A549 (cell line): Measurements from ENCODE around the gene PLEKHH1. TPM values are rescaled to one million over a fixed set of nuclear protein-coding genes. Genes with fewer than 3 reads are reported as not detected.

Experiments used
- ATAC-seq, 2 experiments: fragments of 200-7000 bp in 1 of 2; fragments of >200 bp in 1 of 2; cut with Nextera tagmentation in 1 of 2; cut with Tn5 transposase in 1 of 2; 3 replicates each; pipeline versions ENCODE4 v1.8.0 to v1.9.1; 2018 to 2020; ENCODE audit warnings: mild to moderate bottlenecking in 1 of 2, moderate library complexity in 1 of 2
- CTCF ChIA-PET: fragments of 300-600 bp; sonication (Branson Sonifier 250); formaldehyde crosslinking; extraction: SDS; loops from one replicate; lab custom pipeline; 2021; ENCODE audit warnings: antibody characterized with exemption, inconsistent platforms; lab: Yijun Ruan, JAX
- POLR2A ChIA-PET: fragments of 350-600 bp; formaldehyde crosslinking; extraction: SDS; loops from one replicate; lab custom pipeline; 2021; ENCODE audit warnings: antibody characterized with exemption, inconsistent platforms; lab: Yijun Ruan, JAX
- DNase-seq, 2 experiments: peaks; one replicate each; pipeline versions ENCODE4 v3.0.0 to v3.0.0-alpha.2; 2011 to 2016; ENCODE audit warnings: low read depth in 1 of 2, low spot score in 1 of 2
- FAIRE-seq: peaks from 2 replicates; lab custom pipeline; 2011; peaks lifted over from hg19 to GRCh38; lab: Jason Lieb, UNC
- H3K27ac ChIP-seq, 2 experiments: fragments of >200 bp; sonication (Bioruptor Twin); formaldehyde crosslinking; 3 replicates each; pipeline ENCODE4 v1.5.1; 2016 to 2017
- H3K4me1 ChIP-seq: fragments of >200 bp; sonication (Bioruptor Twin); formaldehyde crosslinking; 3 replicates; pipeline ENCODE4 v1.6.1; 2016
- H3K4me2 ChIP-seq: fragments of >200 bp; sonication (Bioruptor Twin); formaldehyde crosslinking; 3 replicates; pipeline ENCODE4 v1.6.1; 2016
- H3K4me3 ChIP-seq: fragments of >200 bp; sonication (Bioruptor Twin); formaldehyde crosslinking; 3 replicates; pipeline ENCODE4 v1.5.1; 2016
- H3K9me3 ChIP-seq: fragments of >200 bp; sonication (Bioruptor Twin); formaldehyde crosslinking; 3 replicates; pipeline ENCODE4 v1.6.1; 2016
- BHLHE40 ChIP-seq: IDR thresholded peaks from 2 replicates; pipeline ENCODE4 v1.6.1; 2012; ENCODE audit warnings: low read depth, low read length, inconsistent platforms
- EHF ChIP-seq: fragments of 250-450 bp; sonication (Bioruptor Pico); IDR thresholded peaks from 2 replicates; pipeline ENCODE4 v1.5.0; 2020; ENCODE audit warnings: mild to moderate bottlenecking
- FOSL2 ChIP-seq, 2 experiments: fragments of 450-650 bp in 1 of 2; fragments of >200 bp in 1 of 2; sonication (Bioruptor Twin) in 1 of 2; formaldehyde crosslinking; IDR thresholded peaks; 2 replicates each; pipeline versions ENCODE4 v1.5.0 to v1.6.1; 2016 to 2020; ENCODE audit warnings: mild to moderate bottlenecking in 1 of 2, moderate library complexity in 1 of 2
- GATA3 ChIP-seq: IDR thresholded peaks from 2 replicates; pipeline ENCODE4 v1.6.1; 2012; ENCODE audit warnings: borderline replicate concordance
- HOXA7 ChIP-seq: fragments of 250-450 bp; sonication (Bioruptor Pico); IDR thresholded peaks from 2 replicates; pipeline ENCODE4 v1.5.0; 2020; ENCODE audit warnings: mild to moderate bottlenecking, moderate library complexity
- RAD21 ChIP-seq, 2 experiments: fragments of >200 bp in 1 of 2; sonication (Bioruptor Twin) in 1 of 2; formaldehyde crosslinking in 1 of 2; IDR thresholded peaks in 1 of 2; conservative IDR thresholded peaks in 1 of 2; 2 replicates in 1 of 2; 3 replicates in 1 of 2; pipeline ENCODE4 v1.6.1; 2012 to 2018; ENCODE audit warnings: inconsistent platforms in 1 of 2
- RARB ChIP-seq: fragments of 250-450 bp; sonication (Bioruptor Pico); IDR thresholded peaks from 2 replicates; pipeline ENCODE4 v1.8.0; 2021; ENCODE audit warnings: mild to moderate bottlenecking, moderate library complexity
- RCOR1 ChIP-seq: fragments of 150-350 bp; IDR thresholded peaks from 2 replicates; pipeline ENCODE4 v1.6.1; 2014; ENCODE audit warnings: antibody characterized with exemption, low read length, low read depth
- TFCP2L1 ChIP-seq: fragments of 250-450 bp; sonication (Bioruptor Pico); IDR thresholded peaks from 2 replicates; pipeline ENCODE4 v1.5.0; 2021; ENCODE audit warnings: mild to moderate bottlenecking
- ZFP36 ChIP-seq: fragments of 450-650 bp; IDR thresholded peaks from 2 replicates; pipeline ENCODE4 v1.6.1; 2014; ENCODE audit warnings: borderline replicate concordance; ENCODE audit not compliant: partially characterized antibody
- WGBS: methylation state at CpG from one replicate; pipeline ENCODE4 v1.1.6; 2017; ENCODE audit errors: missing lambda C conversion rate; 5-methylcytosine and 5-hydroxymethylcytosine counted together
- polyA plus RNA-seq, 4 experiments: library from polyadenylated mRNA; depleted of rRNA in 3 of 4; stranded (reverse); fragments of >200 nt; fragmentation: RNase III in 1 of 4; extraction: RNeasy Plus Mini Kit Qiagen cat#74134 plus additional on column Dnase treatment in 1 of 4; gene quantifications; 2 replicates in 3 of 4; 3 replicates in 1 of 4; pipeline ENCODE4 v1.2.3, GENCODE V29; 2011 to 2017
- TF ChIP-seq, protein P1 (sequence below): IDR thresholded peaks from 2 replicates; pipeline ENCODE4 v1.6.1; 2012
- TF ChIP-seq, protein P2 (sequence below): fragments of >200 bp; sonication (Bioruptor Twin); formaldehyde crosslinking; IDR thresholded peaks from 3 replicates; pipeline ENCODE4 v1.5.1; 2016
- TF ChIP-seq, protein P3 (sequence below): fragments of 250-450 bp; sonication (Bioruptor Pico); IDR thresholded peaks from 2 replicates; pipeline ENCODE4 v1.5.0; 2020; ENCODE audit warnings: low read depth, mild to moderate bottlenecking, moderate library complexity
- TF ChIP-seq, protein P4 (sequence below): IDR thresholded peaks from 2 replicates; pipeline ENCODE4 v1.6.1; 2012
- TF ChIP-seq, protein P5 (sequence below): fragments of 200-600 bp; sonication (generic); IDR thresholded peaks from 2 replicates; pipeline ENCODE4 v1.6.1; 2016; ENCODE audit warnings: antibody characterized with exemption, mild to moderate bottlenecking, moderate library complexity
- TF ChIP-seq, protein P6 (sequence below): fragments of 150-350 bp; IDR thresholded peaks from 2 replicates; pipeline ENCODE4 v1.6.1; 2014; ENCODE audit warnings: low read depth, mild to moderate bottlenecking, low read length

Gene PLEKHH1
- polyA plus RNA-seq, 2 of the 4 experiments (the other 2 are of a cell fraction) = 3.5 to 5.1 TPM

DNA sequence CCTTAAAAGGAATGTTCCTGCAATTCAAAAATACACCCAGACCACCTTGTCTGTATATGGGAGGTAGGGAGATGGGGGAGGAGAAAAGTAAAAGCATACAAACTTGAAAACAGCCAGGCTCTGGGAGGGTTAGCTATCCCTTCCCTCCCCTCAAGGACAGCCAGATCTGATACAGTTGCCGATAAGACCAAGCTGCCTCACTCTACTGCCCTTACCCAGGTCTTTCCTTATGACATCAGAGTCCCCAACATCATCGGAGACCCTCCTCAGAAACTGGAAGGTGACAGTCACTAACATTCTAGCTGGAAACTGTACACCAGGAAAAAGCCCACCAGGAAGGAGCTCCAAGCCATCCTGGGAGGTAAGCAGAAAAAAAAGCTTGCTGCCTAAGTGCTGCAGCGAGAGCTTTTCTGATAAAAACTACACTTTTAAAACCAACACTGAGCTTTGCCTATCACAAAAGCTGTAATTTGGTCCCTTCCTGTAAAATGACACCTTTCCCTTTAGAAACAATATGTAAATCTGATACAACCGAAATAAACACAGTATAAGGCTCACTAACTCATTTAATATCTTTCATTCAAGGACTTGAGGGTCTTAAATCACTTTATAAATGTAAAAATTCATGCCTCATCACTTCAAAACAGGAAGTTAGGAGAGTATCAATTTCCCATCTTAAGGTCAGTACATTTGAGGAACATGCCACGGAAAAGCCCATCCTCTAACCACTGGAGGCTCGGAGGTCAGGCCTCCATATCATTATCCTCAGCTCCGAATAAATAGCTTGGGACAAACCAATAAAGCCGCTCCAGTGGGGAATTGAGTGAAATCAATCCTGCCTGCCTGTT, 20.4 kb upstream of the PLEKHH1 start:
- TF ChIP-seq ZFP36 (no peak), TFCP2L1 (CRISPR knock-in tag) (no peak), FOSL2 (IDR thresholded peaks at IDR 0.05) (no peak), FOSL2 (CRISPR knock-in tag; IDR thresholded peaks at IDR 0.05) (no peak)
- TF ChIP-seq, protein P1, sequence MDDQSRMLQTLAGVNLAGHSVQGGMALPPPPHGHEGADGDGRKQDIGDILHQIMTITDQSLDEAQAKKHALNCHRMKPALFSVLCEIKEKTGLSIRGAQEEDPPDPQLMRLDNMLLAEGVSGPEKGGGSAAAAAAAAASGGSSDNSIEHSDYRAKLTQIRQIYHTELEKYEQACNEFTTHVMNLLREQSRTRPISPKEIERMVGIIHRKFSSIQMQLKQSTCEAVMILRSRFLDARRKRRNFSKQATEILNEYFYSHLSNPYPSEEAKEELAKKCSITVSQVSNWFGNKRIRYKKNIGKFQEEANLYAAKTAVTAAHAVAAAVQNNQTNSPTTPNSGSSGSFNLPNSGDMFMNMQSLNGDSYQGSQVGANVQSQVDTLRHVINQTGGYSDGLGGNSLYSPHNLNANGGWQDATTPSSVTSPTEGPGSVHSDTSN = no peak
- TF ChIP-seq, protein P2, sequence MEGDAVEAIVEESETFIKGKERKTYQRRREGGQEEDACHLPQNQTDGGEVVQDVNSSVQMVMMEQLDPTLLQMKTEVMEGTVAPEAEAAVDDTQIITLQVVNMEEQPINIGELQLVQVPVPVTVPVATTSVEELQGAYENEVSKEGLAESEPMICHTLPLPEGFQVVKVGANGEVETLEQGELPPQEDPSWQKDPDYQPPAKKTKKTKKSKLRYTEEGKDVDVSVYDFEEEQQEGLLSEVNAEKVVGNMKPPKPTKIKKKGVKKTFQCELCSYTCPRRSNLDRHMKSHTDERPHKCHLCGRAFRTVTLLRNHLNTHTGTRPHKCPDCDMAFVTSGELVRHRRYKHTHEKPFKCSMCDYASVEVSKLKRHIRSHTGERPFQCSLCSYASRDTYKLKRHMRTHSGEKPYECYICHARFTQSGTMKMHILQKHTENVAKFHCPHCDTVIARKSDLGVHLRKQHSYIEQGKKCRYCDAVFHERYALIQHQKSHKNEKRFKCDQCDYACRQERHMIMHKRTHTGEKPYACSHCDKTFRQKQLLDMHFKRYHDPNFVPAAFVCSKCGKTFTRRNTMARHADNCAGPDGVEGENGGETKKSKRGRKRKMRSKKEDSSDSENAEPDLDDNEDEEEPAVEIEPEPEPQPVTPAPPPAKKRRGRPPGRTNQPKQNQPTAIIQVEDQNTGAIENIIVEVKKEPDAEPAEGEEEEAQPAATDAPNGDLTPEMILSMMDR = no peak
- TF ChIP-seq, protein P3, sequence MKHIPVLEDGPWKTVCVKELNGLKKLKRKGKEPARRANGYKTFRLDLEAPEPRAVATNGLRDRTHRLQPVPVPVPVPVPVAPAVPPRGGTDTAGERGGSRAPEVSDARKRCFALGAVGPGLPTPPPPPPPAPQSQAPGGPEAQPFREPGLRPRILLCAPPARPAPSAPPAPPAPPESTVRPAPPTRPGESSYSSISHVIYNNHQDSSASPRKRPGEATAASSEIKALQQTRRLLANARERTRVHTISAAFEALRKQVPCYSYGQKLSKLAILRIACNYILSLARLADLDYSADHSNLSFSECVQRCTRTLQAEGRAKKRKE (CRISPR knock-in tag) = no peak
- TF ChIP-seq, protein P4, sequence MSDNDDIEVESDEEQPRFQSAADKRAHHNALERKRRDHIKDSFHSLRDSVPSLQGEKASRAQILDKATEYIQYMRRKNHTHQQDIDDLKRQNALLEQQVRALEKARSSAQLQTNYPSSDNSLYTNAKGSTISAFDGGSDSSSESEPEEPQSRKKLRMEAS = no peak
- ATAC-seq (no peak), FAIRE-seq (peak; percentile 32), DNase-seq (no peak)
- Histone ChIP-seq H3K4me2 (no peak overlapping the region), H3K9me3 (no peaks in the 10 kb centered on the region), H3K27ac (no peak overlapping the region), H3K4me3 (no peak overlapping the region), H3K4me1 (no peaks in the 10 kb centered on the region)
- POLR2A ChIA-PET = no interaction called here
- 78% methylated on average over 8 of the region's 8 CpGs for WGBS
- CTCF ChIA-PET = interaction anchor here (0.6 to 9.0 kb wide), 11 partner anchors 9 to 292 kb away, joined by 3 to 73 read pairs (median 4); partner anchors contain the start of gene PLEKHH1

DNA sequence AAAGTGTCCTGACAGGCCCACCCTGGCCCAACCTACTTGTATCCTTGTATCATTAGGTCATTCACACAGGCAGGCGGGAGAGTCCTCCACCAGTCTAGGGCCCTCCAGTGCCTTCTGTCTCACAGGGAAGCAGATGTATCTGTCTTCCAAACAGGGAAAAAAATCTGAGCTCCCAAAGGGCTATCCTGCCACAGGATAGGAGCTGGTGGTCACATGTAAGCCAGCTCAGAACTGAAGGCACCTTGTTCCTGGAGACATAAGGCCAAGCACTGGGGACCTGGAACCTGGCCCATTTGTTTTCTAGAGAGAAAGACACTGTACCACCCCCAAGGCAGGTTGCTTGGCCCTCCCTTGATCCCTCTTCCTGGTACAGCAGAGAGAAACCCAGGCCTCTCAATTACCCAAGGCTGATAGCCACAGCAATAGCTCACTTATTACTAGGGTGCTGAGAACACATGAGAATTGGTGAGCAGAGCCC, 19.4 kb upstream of the PLEKHH1 start:
- no peak overlapping the region for H3K27ac ChIP-seq
- peak in 1 of 2 experiments; percentile 10; a peak in 3 of 6 replicates for ATAC-seq
- 71% methylated on average over 1 of the region's 1 CpG for WGBS
- CTCF ChIA-PET = interaction anchor here (1.0 to 9.0 kb wide), 8 partner anchors 13 to 191 kb away, joined by 3 to 73 read pairs (median 4); partner anchors contain the start of gene PLEKHH1
- no peak for DNase-seq
- TF ChIP-seq, protein P5, sequence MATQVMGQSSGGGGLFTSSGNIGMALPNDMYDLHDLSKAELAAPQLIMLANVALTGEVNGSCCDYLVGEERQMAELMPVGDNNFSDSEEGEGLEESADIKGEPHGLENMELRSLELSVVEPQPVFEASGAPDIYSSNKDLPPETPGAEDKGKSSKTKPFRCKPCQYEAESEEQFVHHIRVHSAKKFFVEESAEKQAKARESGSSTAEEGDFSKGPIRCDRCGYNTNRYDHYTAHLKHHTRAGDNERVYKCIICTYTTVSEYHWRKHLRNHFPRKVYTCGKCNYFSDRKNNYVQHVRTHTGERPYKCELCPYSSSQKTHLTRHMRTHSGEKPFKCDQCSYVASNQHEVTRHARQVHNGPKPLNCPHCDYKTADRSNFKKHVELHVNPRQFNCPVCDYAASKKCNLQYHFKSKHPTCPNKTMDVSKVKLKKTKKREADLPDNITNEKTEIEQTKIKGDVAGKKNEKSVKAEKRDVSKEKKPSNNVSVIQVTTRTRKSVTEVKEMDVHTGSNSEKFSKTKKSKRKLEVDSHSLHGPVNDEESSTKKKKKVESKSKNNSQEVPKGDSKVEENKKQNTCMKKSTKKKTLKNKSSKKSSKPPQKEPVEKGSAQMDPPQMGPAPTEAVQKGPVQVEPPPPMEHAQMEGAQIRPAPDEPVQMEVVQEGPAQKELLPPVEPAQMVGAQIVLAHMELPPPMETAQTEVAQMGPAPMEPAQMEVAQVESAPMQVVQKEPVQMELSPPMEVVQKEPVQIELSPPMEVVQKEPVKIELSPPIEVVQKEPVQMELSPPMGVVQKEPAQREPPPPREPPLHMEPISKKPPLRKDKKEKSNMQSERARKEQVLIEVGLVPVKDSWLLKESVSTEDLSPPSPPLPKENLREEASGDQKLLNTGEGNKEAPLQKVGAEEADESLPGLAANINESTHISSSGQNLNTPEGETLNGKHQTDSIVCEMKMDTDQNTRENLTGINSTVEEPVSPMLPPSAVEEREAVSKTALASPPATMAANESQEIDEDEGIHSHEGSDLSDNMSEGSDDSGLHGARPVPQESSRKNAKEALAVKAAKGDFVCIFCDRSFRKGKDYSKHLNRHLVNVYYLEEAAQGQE = no peak
- TF ChIP-seq HOXA7 = no peak
- TF ChIP-seq BHLHE40 = no peak
- TF ChIP-seq, protein P3 (CRISPR knock-in tag) = no peak
- TF ChIP-seq RARB (CRISPR knock-in tag) = no peak
- no peak for TF ChIP-seq EHF (CRISPR knock-in tag)
- TF ChIP-seq, protein P6, sequence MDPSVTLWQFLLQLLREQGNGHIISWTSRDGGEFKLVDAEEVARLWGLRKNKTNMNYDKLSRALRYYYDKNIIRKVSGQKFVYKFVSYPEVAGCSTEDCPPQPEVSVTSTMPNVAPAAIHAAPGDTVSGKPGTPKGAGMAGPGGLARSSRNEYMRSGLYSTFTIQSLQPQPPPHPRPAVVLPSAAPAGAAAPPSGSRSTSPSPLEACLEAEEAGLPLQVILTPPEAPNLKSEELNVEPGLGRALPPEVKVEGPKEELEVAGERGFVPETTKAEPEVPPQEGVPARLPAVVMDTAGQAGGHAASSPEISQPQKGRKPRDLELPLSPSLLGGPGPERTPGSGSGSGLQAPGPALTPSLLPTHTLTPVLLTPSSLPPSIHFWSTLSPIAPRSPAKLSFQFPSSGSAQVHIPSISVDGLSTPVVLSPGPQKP = no peak
- TF ChIP-seq RAD21 (conservative IDR thresholded peaks at IDR 0.05 in 1 of 2, IDR thresholded peaks at IDR 0.05 in 1 of 2) = no peak
- no peak for TF ChIP-seq RCOR1
- TF ChIP-seq GATA3 = no peak
- POLR2A ChIA-PET = no interaction called here
- H3K4me3 ChIP-seq = no peak overlapping the region
- H3K9me3 ChIP-seq = no peaks in the 10 kb centered on the region
- peak overlapping the region; percentile 89; the same call in 1 of the 3 replicates for H3K4me2 ChIP-seq
- no peaks in the 10 kb centered on the region for H3K4me1 ChIP-seq
- FAIRE-seq = no peak
